Activated naive CD8-positive, alpha-beta T cell (primary cell): ENCODE data around the gene MATN4.

ENCODE experiments used
- H3K27ac Mint-ChIP-seq: one replicate; pipeline ENCODE4 v1.8.0; 2021; ENCODE audit warnings: mixed read lengths
- H3K27me3 Mint-ChIP-seq: one replicate; pipeline ENCODE4 v1.8.0; 2021; ENCODE audit warnings: mixed read lengths
- H3K36me3 Mint-ChIP-seq: one replicate; pipeline ENCODE4 v1.8.0; 2021; ENCODE audit warnings: mixed read lengths
- H3K4me1 Mint-ChIP-seq: one replicate; pipeline ENCODE4 v1.8.0; 2021; ENCODE audit warnings: low read depth, mixed read lengths
- H3K4me3 Mint-ChIP-seq: one replicate; pipeline ENCODE4 v1.8.0; 2021; ENCODE audit warnings: mild to moderate bottlenecking, mixed read lengths
- H3K9me3 Mint-ChIP-seq: one replicate; pipeline ENCODE4 v1.8.0; 2021; ENCODE audit warnings: low read depth, mixed read lengths

MATN4 gene

GRCh38 chr20:45266977-45267376 lies 41.1 kb downstream of the MATN4 start:
- Mint-ChIP-seq H3K4me1 (no peaks in the 10 kb centered on the region), H3K4me3 (no peak overlapping the region), H3K27me3 (peaks cover 13% of the 10 kb centered on the region), H3K9me3 (no peaks in the 10 kb centered on the region), H3K36me3 (no peaks in the 10 kb centered on the region), H3K27ac (no peak overlapping the region)

GRCh38 chr20:45263556-45264266 lies 44.4 kb downstream of the MATN4 start:
- no peaks in the 10 kb centered on the region for H3K36me3 Mint-ChIP-seq
- no peaks in the 10 kb centered on the region for H3K9me3 Mint-ChIP-seq
- peaks cover 4% of the 10 kb centered on the region for H3K27me3 Mint-ChIP-seq
- no peaks in the 10 kb centered on the region for H3K4me1 Mint-ChIP-seq
- no peak overlapping the region for H3K4me3 Mint-ChIP-seq
- H3K27ac Mint-ChIP-seq, result no peak overlapping the region

- H3K27ac Mint-ChIP-seq, result no peak overlapping the region
Measured at GRCh38 chr20:45258664-45259063, 49.4 kb downstream of the MATN4 start.

GRCh38 chr20:45258259-45258658 lies 49.8 kb downstream of the MATN4 start:
- no peaks in the 10 kb centered on the region for H3K9me3 Mint-ChIP-seq
- H3K36me3 Mint-ChIP-seq, result no peaks in the 10 kb centered on the region
- H3K27ac Mint-ChIP-seq, result no peak overlapping the region
- H3K27me3 Mint-ChIP-seq, result peaks cover 5% of the 10 kb centered on the region
- no peaks in the 10 kb centered on the region for H3K4me1 Mint-ChIP-seq
- H3K4me3 Mint-ChIP-seq, result no peak overlapping the region

More at GRCh38 chr20:45258664-45259063, 49.4 kb downstream of the MATN4 start:
- H3K4me1 Mint-ChIP-seq, result no peaks in the 10 kb centered on the region
- H3K4me3 Mint-ChIP-seq, result no peak overlapping the region
- no peaks in the 10 kb centered on the region for H3K9me3 Mint-ChIP-seq
- no peaks in the 10 kb centered on the region for H3K36me3 Mint-ChIP-seq
- peaks cover 5% of the 10 kb centered on the region for H3K27me3 Mint-ChIP-seq

- no peaks in the 10 kb centered on the region for H3K36me3 Mint-ChIP-seq
- H3K27me3 Mint-ChIP-seq, result peaks cover 3% of the 10 kb centered on the region
- H3K4me1 Mint-ChIP-seq, result no peaks in the 10 kb centered on the region
- no peaks in the 10 kb centered on the region for H3K9me3 Mint-ChIP-seq
- no peak overlapping the region for H3K27ac Mint-ChIP-seq
- H3K4me3 Mint-ChIP-seq, result no peak overlapping the region
Measured at GRCh38 chr20:45257711-45258110, 50.4 kb downstream of the MATN4 start.

GRCh38 chr20:45257161-45257560 lies 50.9 kb downstream of the MATN4 start:
- H3K36me3 Mint-ChIP-seq, result no peaks in the 10 kb centered on the region
- no peak overlapping the region for H3K27ac Mint-ChIP-seq
- H3K9me3 Mint-ChIP-seq, result no peaks in the 10 kb centered on the region
- peaks cover 7% of the 10 kb centered on the region for H3K27me3 Mint-ChIP-seq
- H3K4me1 Mint-ChIP-seq, result no peaks in the 10 kb centered on the region
- H3K4me3 Mint-ChIP-seq, result no peak overlapping the region

- Mint-ChIP-seq H3K9me3 (no peaks in the 10 kb centered on the region), H3K27me3 (peaks cover 11% of the 10 kb centered on the region), H3K4me1 (no peaks in the 10 kb centered on the region), H3K27ac (no peak within 1 kb of the TSS), H3K4me3 (no peak within 1 kb of the TSS), H3K36me3 (no peaks in the 10 kb centered on the region)
Measured at GRCh38 chr20:45254383-45255262, 53.5 kb downstream of the MATN4 start, which contains the start of gene SLPI. Gene SLPI, minus strand, starts transcription at chr20:45254564. Its CDS starts 21 bp downstream, at chr20:45254543.

- Mint-ChIP-seq H3K4me1 (no peaks in the 10 kb centered on the region), H3K27ac (no peak overlapping the region), H3K9me3 (no peaks in the 10 kb centered on the region), H3K36me3 (no peaks in the 10 kb centered on the region), H3K27me3 (peaks cover 20% of the 10 kb centered on the region), H3K4me3 (no peak overlapping the region)
Measured at GRCh38 chr20:45253261-45253660, 54.8 kb downstream of the MATN4 start.

- no peak overlapping the region for H3K4me3 Mint-ChIP-seq
- H3K4me1 Mint-ChIP-seq, result no peaks in the 10 kb centered on the region
- H3K27ac Mint-ChIP-seq, result no peak overlapping the region
- peaks cover 26% of the 10 kb centered on the region for H3K27me3 Mint-ChIP-seq
- H3K36me3 Mint-ChIP-seq, result no peaks in the 10 kb centered on the region
- no peaks in the 10 kb centered on the region for H3K9me3 Mint-ChIP-seq
Measured at GRCh38 chr20:45251884-45252560, 56.1 kb downstream of the MATN4 start.

- no peaks in the 10 kb centered on the region for H3K36me3 Mint-ChIP-seq
- H3K4me3 Mint-ChIP-seq, result no peak overlapping the region
- no peaks in the 10 kb centered on the region for H3K9me3 Mint-ChIP-seq
- H3K27me3 Mint-ChIP-seq, result peaks cover 25% of the 10 kb centered on the region
- H3K4me1 Mint-ChIP-seq, result no peaks in the 10 kb centered on the region
- H3K27ac Mint-ChIP-seq, result no peak overlapping the region
Measured at GRCh38 chr20:45248609-45249008, 59.5 kb downstream of the MATN4 start.

GRCh38 chr20:45247865-45248264 lies 60.2 kb downstream of the MATN4 start:
- H3K36me3 Mint-ChIP-seq, result no peaks in the 10 kb centered on the region
- no peak overlapping the region for H3K4me3 Mint-ChIP-seq
- no peaks in the 10 kb centered on the region for H3K9me3 Mint-ChIP-seq
- peaks cover 27% of the 10 kb centered on the region for H3K27me3 Mint-ChIP-seq
- H3K4me1 Mint-ChIP-seq, result no peaks in the 10 kb centered on the region
- H3K27ac Mint-ChIP-seq, result no peak overlapping the region

GRCh38 chr20:45246109-45246508 lies 62.0 kb downstream of the MATN4 start:
- H3K9me3 Mint-ChIP-seq, result no peaks in the 10 kb centered on the region
- H3K4me3 Mint-ChIP-seq, result no peak overlapping the region
- peaks cover 20% of the 10 kb centered on the region for H3K27me3 Mint-ChIP-seq
- H3K27ac Mint-ChIP-seq, result no peak overlapping the region
- no peaks in the 10 kb centered on the region for H3K36me3 Mint-ChIP-seq
- H3K4me1 Mint-ChIP-seq, result no peaks in the 10 kb centered on the region
